Measurements from ENCODE around the gene BICRAL.
"Not testable (repeated sequence)": the region's sequence is repeated elsewhere in the genome, so short reads cannot be mapped to it uniquely, and the experiment has no call there.

The BICRAL gene

DNA sequence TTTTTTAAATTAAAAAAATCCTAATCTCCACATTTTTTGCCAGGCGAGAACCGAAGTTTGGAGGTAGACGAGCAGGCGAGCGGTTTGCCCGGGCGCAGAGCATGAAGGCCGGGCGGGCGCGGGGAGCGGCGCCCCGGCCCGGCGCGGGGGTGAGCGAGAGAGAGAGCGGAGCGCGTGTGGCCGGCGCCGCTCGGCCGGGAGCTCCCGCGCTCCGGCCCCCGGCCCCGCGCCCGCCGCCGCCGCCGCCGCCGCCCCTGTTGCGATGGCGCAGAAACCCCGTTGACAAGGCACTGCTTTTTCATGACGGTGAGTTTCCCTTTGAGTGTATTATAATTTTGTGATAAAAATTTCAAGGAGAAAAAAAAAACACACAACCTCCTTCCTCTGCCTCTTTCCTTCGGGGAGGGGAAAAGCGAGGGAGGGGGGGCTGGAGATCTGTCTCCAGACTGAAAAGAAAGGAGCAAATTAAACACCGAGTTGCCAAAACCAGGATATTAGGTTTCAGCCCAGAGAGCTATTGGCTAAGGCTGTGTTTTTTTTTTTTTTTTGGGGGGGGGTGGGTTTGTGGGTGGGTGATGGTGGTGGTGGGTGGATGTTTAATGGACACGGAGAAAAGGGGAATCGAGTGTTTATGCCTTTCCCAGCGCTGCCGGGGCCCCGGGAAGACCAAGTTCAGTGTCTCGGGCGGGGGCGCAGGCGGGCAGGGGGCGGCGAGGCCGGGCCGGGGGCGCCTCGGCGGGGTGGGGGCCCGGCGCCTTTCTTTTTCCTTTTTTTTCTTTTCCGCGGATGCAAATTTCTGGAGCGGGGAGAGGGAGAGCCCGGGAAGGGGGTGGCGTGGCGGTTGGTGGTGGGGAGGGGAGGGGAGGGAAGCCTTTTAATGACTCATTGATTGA, at the start of gene BICRAL:
TSS of gene BICRAL (plus strand) at position 257 of the 893 bp plus-strand sequence. CDS start 39,971 bp downstream, outside the sequence.
- peak; percentile 78 to 80 for DNase-seq

DNA sequence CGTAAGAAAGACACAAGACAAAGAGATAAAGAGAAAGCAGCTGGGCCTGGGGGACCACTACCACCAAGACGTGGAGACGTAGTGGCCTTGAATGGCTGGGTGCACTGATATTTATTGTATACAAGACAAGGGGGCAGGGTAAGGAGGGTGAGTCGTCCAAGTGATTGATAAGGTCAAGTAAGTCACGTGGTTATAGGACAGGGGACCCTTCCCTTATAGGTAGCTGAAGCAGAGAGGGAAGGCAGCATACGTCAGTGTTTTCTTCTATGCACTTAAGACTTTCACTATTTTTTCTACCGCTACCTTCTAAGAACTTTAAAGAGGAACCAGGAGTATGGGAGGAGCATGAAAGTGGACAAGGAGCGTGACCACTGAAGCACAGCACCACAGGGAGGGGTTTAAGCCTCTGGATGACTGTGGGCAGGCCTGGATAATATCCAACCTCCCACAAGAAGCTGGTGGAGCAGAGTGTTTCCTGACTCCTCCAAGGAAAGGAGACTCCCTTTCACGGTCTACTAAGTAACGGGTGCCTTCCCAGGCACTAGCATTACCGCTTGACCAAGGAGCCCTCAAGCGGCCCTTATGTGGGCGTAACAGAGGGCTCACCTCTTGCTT, 47.9 kb upstream of the BICRAL start:
- DNase-seq, result not testable (repeated sequence)

- no peak for DNase-seq
These were observed 45.9 kb upstream of the BICRAL start for GRCh38 chr6:42735976-42736375.

GRCh38 chr6:42740725-42741124, 41.1 kb upstream of the BICRAL start:
- DNase-seq, result no peak

GRCh38 chr6:42742116-42742894, 39.5 kb upstream of the BICRAL start:
- DNase-seq, result no peak

DNA sequence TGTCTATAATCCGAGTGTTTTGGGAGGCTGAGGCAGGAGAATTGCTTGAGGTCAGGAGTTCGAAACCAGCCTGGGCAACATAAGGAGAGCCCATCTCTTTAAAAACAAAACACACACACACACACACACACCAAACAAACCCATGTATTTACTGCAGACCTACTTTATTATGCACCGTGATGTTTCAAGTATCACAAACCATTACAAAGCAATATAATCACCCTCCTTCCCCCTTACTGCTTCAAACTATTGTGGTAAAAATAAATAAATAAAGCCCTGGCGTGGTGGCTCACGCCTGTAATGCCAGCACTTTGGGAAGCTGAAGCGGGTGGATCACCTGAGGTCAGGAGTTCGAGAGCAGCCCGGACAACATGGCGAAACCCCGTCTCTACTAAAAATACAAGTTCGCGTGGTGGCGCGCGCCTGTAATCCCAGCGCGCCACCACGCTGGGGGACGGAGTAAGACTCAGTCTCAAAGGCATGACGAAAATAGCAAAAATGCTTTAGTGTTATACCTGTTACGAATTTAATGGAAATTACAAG, 37.4 kb upstream of the BICRAL start:
- DNase-seq, result no peak

GRCh38 chr6:42745083-42745639, 36.7 kb upstream of the BICRAL start:
- peak; percentile 39 to 52 for DNase-seq

GRCh38 chr6:42745640-42746462, 36.0 kb upstream of the BICRAL start, which contains the start of gene TBCC:
TBCC (minus strand) TSS chr6:42746103; CDS start chr6:42746073, 30 bp downstream.
- DNase-seq, result peak; percentile 90 to 92

GRCh38 chr6:42746463-42747391, 35.1 kb upstream of the BICRAL start:
- peak; percentile 85 to 88 for DNase-seq

GRCh38 chr6:42748203-42748898, 33.5 kb upstream of the BICRAL start:
- no peak for DNase-seq

DNA sequence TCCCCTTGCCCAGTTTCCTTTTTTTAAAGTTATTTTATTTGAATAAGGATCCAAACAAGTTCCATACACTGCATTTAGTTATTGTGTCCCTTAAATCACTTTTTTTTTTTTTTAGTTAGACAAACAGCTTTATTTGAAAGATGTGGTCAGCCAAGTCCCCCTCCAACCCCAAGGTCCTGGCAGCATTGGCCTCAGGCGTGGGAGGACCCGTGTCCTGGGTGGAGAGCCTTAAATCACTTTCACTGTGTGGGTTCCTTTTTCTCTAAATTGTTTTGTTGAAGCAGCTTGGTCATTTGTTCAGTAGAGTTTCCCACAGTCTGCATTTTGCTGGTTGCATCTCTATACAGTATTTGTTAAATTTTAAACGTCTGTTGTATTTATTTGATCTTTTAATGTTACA, 30.8 kb upstream of the BICRAL start:
- no peak for DNase-seq

GRCh38 chr6:42754759-42755158, 27.1 kb upstream of the BICRAL start:
- DNase-seq, result no peak

DNA sequence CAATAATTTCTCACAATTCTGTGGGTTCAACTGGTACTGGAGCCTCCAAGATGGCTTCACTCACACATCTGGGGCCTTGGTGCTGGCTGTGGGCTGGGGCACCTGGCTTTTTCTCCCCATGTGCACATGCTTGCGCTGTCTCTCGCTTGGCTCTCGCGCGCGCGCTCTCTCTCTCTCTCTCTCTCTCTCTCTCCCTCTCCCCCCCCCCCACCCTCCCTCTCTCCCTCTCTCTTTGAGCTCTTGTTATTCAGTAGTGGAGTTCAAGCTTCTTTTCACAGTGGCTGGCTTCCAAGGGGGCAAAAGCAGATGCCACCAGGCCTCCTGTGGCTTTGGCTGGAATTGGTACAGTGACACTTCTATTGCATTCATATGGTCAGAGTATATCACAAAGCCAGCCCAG, 25.1 kb upstream of the BICRAL start:
- DNase-seq, result no peak

DNA sequence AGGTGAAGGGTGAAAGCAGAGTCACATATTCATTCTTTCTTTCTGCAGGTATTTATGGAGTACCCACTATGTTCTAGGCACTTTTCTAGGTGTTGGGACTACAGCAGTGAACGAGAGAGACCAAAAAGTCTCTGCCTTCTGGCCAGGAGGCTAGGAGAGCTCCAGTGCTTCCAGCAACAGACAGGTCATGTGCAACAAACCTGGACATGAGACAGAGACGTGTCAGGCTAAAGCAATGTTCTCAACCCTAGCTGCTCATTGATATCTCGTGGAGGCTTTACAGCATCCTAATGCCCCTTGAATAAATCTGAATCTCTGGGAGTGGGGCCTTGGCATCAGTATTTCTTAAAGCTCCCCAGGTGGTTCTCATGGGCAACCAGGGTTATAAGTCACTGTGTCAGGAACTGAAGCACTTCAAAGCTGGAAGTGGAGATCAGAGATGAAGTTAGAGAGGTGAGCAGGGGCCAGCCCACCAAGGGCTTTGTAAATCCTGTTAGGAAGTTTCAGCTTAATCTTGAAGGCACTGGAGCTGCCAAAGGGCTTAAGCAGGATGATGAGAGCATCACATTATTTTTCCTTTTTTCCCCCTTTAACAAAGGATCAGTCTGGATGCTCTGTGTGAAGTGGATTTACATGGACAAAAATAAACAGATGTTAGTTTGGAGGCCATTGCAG, 23.0 kb upstream of the BICRAL start:
- no peak for DNase-seq

DNA sequence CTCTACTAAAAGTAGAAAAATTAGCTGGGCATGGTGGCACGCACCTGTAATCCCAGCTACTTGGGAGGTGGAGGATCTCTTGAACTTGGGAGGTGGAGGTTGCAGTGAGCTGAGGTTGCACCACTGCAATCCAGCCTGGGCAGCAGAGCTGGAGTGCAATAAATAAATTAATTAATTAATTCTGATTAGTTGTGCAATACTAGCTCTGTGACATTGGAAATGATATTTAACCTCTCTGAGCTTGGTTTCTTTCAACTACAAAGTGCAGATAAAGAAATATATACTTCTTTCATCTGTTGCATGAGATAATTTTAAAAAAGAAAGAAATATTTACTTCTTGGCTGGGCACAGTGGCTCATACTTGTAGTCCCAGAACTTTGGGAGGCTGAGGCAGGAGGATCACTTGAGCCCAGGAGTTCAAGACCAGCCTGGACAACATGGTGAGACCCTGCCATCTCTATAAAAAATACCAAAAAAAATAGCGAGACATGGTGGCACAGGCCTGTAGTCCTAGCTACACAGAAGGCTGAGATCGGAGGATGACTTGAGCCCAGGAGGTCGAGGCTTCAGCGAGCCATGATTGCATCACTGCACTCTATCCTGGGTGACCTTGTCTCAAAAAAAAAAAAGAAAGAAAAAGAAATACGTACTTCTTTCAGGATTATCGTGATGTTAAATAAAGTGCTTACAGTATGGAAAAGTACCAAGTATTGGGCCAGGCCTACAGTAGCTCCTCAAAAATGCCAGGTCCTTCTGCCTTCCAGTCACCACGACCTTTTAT, 20.4 kb upstream of the BICRAL start:
- DNase-seq, result no peak

GRCh38 chr6:42762426-42762859, 19.4 kb upstream of the BICRAL start:
- DNase-seq, result no peak

GRCh38 chr6:42762950-42763349, 18.9 kb upstream of the BICRAL start:
- no peak for DNase-seq

- no peak for DNase-seq
These were observed 16.8 kb upstream of the BICRAL start for GRCh38 chr6:42764911-42765648.

All from activated CD4-positive, alpha-beta T cell treated with anti-CD3 and anti-CD28 coated beads, Interleukin-2, amount 50 U/mL, for 48 hours (primary cell).